Measurements from ENCODE around the gene PGRMC2.
"Not testable (repeated sequence)": the region's sequence is repeated elsewhere in the genome, so short reads cannot be mapped to it uniquely, and the experiment has no call there.

- TF ChIP-seq POU6F1 (CRISPR knock-in tag; IDR thresholded peaks at IDR 0.05; ENCODE audit: borderline replicate concordance, low read depth); ZFP3 (CRISPR knock-in tag; IDR thresholded peaks at IDR 0.05); ZFP30 (CRISPR knock-in tag; IDR thresholded peaks at IDR 0.05); BACH2 (CRISPR knock-in tag; IDR thresholded peaks at IDR 0.05; ENCODE audit: borderline replicate concordance); ESRRG (CRISPR knock-in tag; IDR thresholded peaks at IDR 0.05); OSR1 (CRISPR knock-in tag; IDR thresholded peaks at IDR 0.05); CREB5 (CRISPR knock-in tag; IDR thresholded peaks at IDR 0.05; ENCODE audit: low read depth); RARB (CRISPR knock-in tag; IDR thresholded peaks at IDR 0.05): not testable (repeated sequence)
- TF ChIP-seq, protein P1, sequence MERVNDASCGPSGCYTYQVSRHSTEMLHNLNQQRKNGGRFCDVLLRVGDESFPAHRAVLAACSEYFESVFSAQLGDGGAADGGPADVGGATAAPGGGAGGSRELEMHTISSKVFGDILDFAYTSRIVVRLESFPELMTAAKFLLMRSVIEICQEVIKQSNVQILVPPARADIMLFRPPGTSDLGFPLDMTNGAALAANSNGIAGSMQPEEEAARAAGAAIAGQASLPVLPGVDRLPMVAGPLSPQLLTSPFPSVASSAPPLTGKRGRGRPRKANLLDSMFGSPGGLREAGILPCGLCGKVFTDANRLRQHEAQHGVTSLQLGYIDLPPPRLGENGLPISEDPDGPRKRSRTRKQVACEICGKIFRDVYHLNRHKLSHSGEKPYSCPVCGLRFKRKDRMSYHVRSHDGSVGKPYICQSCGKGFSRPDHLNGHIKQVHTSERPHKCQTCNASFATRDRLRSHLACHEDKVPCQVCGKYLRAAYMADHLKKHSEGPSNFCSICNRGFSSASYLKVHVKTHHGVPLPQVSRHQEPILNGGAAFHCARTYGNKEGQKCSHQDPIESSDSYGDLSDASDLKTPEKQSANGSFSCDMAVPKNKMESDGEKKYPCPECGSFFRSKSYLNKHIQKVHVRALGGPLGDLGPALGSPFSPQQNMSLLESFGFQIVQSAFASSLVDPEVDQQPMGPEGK (CRISPR knock-in tag; IDR thresholded peaks at IDR 0.05; ENCODE audit: borderline replicate concordance) = not testable (repeated sequence)
- TF ChIP-seq, protein P2, sequence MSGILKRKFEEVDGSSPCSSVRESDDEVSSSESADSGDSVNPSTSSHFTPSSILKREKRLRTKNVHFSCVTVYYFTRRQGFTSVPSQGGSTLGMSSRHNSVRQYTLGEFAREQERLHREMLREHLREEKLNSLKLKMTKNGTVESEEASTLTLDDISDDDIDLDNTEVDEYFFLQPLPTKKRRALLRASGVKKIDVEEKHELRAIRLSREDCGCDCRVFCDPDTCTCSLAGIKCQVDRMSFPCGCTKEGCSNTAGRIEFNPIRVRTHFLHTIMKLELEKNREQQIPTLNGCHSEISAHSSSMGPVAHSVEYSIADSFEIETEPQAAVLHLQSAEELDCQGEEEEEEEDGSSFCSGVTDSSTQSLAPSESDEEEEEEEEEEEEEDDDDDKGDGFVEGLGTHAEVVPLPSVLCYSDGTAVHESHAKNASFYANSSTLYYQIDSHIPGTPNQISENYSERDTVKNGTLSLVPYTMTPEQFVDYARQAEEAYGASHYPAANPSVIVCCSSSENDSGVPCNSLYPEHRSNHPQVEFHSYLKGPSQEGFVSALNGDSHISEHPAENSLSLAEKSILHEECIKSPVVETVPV (CRISPR knock-in tag; IDR thresholded peaks at IDR 0.05) = not testable (repeated sequence)
Observed at GRCh38 chr4:128258166-128258565, 29.4 kb downstream of the PGRMC2 start.
